Activated naive CD8-positive, alpha-beta T cell (primary cell): ENCODE results near the gene TCEANC2.
"Not testable (repeated sequence)": the region's sequence is repeated elsewhere in the genome, so short reads cannot be mapped to it uniquely, and the experiment has no call there.

Source experiments
- H3K27ac Mint-ChIP-seq: one replicate; pipeline ENCODE4 v1.8.0; 2021; ENCODE audit warnings: mixed read lengths
- H3K27me3 Mint-ChIP-seq: one replicate; pipeline ENCODE4 v1.8.0; 2021; ENCODE audit warnings: mixed read lengths
- H3K36me3 Mint-ChIP-seq: one replicate; pipeline ENCODE4 v1.8.0; 2021; ENCODE audit warnings: mixed read lengths
- H3K4me1 Mint-ChIP-seq: one replicate; pipeline ENCODE4 v1.8.0; 2021; ENCODE audit warnings: low read depth, mixed read lengths
- H3K4me3 Mint-ChIP-seq: one replicate; pipeline ENCODE4 v1.8.0; 2021; ENCODE audit warnings: mild to moderate bottlenecking, mixed read lengths
- H3K9me3 Mint-ChIP-seq: one replicate; pipeline ENCODE4 v1.8.0; 2021; ENCODE audit warnings: low read depth, mixed read lengths

The TCEANC2 gene

GRCh38 chr1:54094001-54094729, 40.8 kb downstream of the TCEANC2 start:
- peaks cover 2% of the 10 kb centered on the region for H3K36me3 Mint-ChIP-seq
- H3K27me3 Mint-ChIP-seq: no peaks in the 10 kb centered on the region
- no peaks in the 10 kb centered on the region for H3K9me3 Mint-ChIP-seq
- H3K4me3 Mint-ChIP-seq: no peak overlapping the region
- no peaks in the 10 kb centered on the region for H3K4me1 Mint-ChIP-seq
- H3K27ac Mint-ChIP-seq: no peak overlapping the region

- not testable (repeated sequence) for H3K27ac Mint-ChIP-seq, H3K4me3 Mint-ChIP-seq, H3K36me3 Mint-ChIP-seq, H3K4me1 Mint-ChIP-seq, H3K27me3 Mint-ChIP-seq, H3K9me3 Mint-ChIP-seq
These were observed 41.3 kb downstream of the TCEANC2 start for GRCh38 chr1:54094730-54095105.

- no peaks in the 10 kb centered on the region for H3K9me3 Mint-ChIP-seq
- no peak overlapping the region for H3K27ac Mint-ChIP-seq
- peaks cover 5% of the 10 kb centered on the region for H3K36me3 Mint-ChIP-seq
- H3K4me3 Mint-ChIP-seq: no peak overlapping the region
- H3K27me3 Mint-ChIP-seq: no peaks in the 10 kb centered on the region
- no peaks in the 10 kb centered on the region for H3K4me1 Mint-ChIP-seq
These were observed 42.3 kb downstream of the TCEANC2 start for GRCh38 chr1:54095546-54096226.

GRCh38 chr1:54096227-54096876, 42.9 kb downstream of the TCEANC2 start:
- no peak overlapping the region for H3K4me3 Mint-ChIP-seq
- no peak overlapping the region for H3K27ac Mint-ChIP-seq
- H3K4me1 Mint-ChIP-seq: no peaks in the 10 kb centered on the region
- no peaks in the 10 kb centered on the region for H3K27me3 Mint-ChIP-seq
- peaks cover 9% of the 10 kb centered on the region for H3K36me3 Mint-ChIP-seq
- no peaks in the 10 kb centered on the region for H3K9me3 Mint-ChIP-seq

GRCh38 chr1:54096877-54097240, 43.5 kb downstream of the TCEANC2 start:
- H3K4me1 Mint-ChIP-seq: no peaks in the 10 kb centered on the region
- H3K27ac Mint-ChIP-seq: no peak overlapping the region
- peaks cover 10% of the 10 kb centered on the region for H3K36me3 Mint-ChIP-seq
- no peak overlapping the region for H3K4me3 Mint-ChIP-seq
- H3K9me3 Mint-ChIP-seq: no peaks in the 10 kb centered on the region
- H3K27me3 Mint-ChIP-seq: no peaks in the 10 kb centered on the region

- Mint-ChIP-seq H3K9me3 (no peaks in the 10 kb centered on the region), H3K27ac (no peak overlapping the region), H3K4me1 (no peaks in the 10 kb centered on the region), H3K27me3 (no peaks in the 10 kb centered on the region), H3K36me3 (peaks cover 14% of the 10 kb centered on the region), H3K4me3 (no peak overlapping the region)
These were observed 45.7 kb downstream of the TCEANC2 start for GRCh38 chr1:54099061-54099610.

GRCh38 chr1:54100500-54100899, 47.1 kb downstream of the TCEANC2 start:
- no peak overlapping the region for H3K4me3 Mint-ChIP-seq
- H3K27me3 Mint-ChIP-seq: no peaks in the 10 kb centered on the region
- H3K27ac Mint-ChIP-seq: no peak overlapping the region
- no peaks in the 10 kb centered on the region for H3K4me1 Mint-ChIP-seq
- no peaks in the 10 kb centered on the region for H3K9me3 Mint-ChIP-seq
- H3K36me3 Mint-ChIP-seq: peaks cover 14% of the 10 kb centered on the region

- Mint-ChIP-seq H3K4me3 (no peak overlapping the region), H3K27me3 (no peaks in the 10 kb centered on the region), H3K4me1 (no peaks in the 10 kb centered on the region), H3K36me3 (peaks cover 14% of the 10 kb centered on the region), H3K27ac (no peak overlapping the region), H3K9me3 (no peaks in the 10 kb centered on the region)
These were observed 50.0 kb downstream of the TCEANC2 start for GRCh38 chr1:54103414-54103813.

GRCh38 chr1:54104613-54105012, 51.2 kb downstream of the TCEANC2 start:
- H3K27ac Mint-ChIP-seq, H3K4me3 Mint-ChIP-seq, H3K9me3 Mint-ChIP-seq, H3K27me3 Mint-ChIP-seq, H3K4me1 Mint-ChIP-seq: not testable (repeated sequence)
- H3K36me3 Mint-ChIP-seq: peaks cover 14% of the 10 kb centered on the region

- no peak overlapping the region for H3K4me3 Mint-ChIP-seq
These were observed 51.7 kb downstream of the TCEANC2 start for GRCh38 chr1:54105080-54105479.

GRCh38 chr1:54105736-54106269, 52.4 kb downstream of the TCEANC2 start:
- Mint-ChIP-seq H3K27me3 (no peaks in the 10 kb centered on the region), H3K4me1 (no peaks in the 10 kb centered on the region), H3K27ac (no peak overlapping the region), H3K4me3 (no peak overlapping the region), H3K9me3 (no peaks in the 10 kb centered on the region), H3K36me3 (peaks cover 13% of the 10 kb centered on the region)

More at GRCh38 chr1:54105080-54105479, 51.7 kb downstream of the TCEANC2 start:
- Mint-ChIP-seq H3K27me3 (no peaks in the 10 kb centered on the region), H3K4me1 (no peaks in the 10 kb centered on the region), H3K36me3 (peaks cover 14% of the 10 kb centered on the region), H3K9me3 (no peaks in the 10 kb centered on the region), H3K27ac (no peak overlapping the region)

- H3K4me1 Mint-ChIP-seq: no peaks in the 10 kb centered on the region
- no peak overlapping the region for H3K27ac Mint-ChIP-seq
- peaks cover 11% of the 10 kb centered on the region for H3K36me3 Mint-ChIP-seq
- no peak overlapping the region for H3K4me3 Mint-ChIP-seq
- H3K27me3 Mint-ChIP-seq: no peaks in the 10 kb centered on the region
- H3K9me3 Mint-ChIP-seq: no peaks in the 10 kb centered on the region
These were observed 53.7 kb downstream of the TCEANC2 start for GRCh38 chr1:54107131-54107530.

GRCh38 chr1:54108156-54108555, 54.7 kb downstream of the TCEANC2 start:
- Mint-ChIP-seq H3K9me3 (no peaks in the 10 kb centered on the region), H3K4me1 (no peaks in the 10 kb centered on the region), H3K36me3 (peaks cover 6% of the 10 kb centered on the region), H3K27ac (no peak overlapping the region), H3K4me3 (no peak overlapping the region), H3K27me3 (no peaks in the 10 kb centered on the region)

- H3K9me3 Mint-ChIP-seq: no peaks in the 10 kb centered on the region
- H3K27ac Mint-ChIP-seq: no peak overlapping the region
- no peak overlapping the region for H3K4me3 Mint-ChIP-seq
- no peaks in the 10 kb centered on the region for H3K4me1 Mint-ChIP-seq
- peaks cover 5% of the 10 kb centered on the region for H3K36me3 Mint-ChIP-seq
- no peaks in the 10 kb centered on the region for H3K27me3 Mint-ChIP-seq
These were observed 56.0 kb downstream of the TCEANC2 start for GRCh38 chr1:54109129-54110090.
